HG03196 (cell line): ENCODE results near the gene CLDN14.

Experiments used
- ATAC-seq: cut with Tn5 transposase; IDR thresholded peaks from one replicate; pipeline ENCODE4 v1.9.1; 2021; ENCODE audit not compliant: unreplicated experiment

Gene CLDN14

GRCh38 chr21:36479415-36480402 lies at the start of gene CLDN14:
Gene CLDN14, minus strand, starts transcription at chr21:36480122. Its CDS starts 18,427 bp downstream, at chr21:36461695.
- ATAC-seq = no peak

GRCh38 chr21:36528716-36529115 lies 48.8 kb upstream of the CLDN14 start:
- no peak for ATAC-seq

- ATAC-seq = no peak
Observed at GRCh38 chr21:36527317-36527716, 47.4 kb upstream of the CLDN14 start.

GRCh38 chr21:36526104-36526503 lies 46.2 kb upstream of the CLDN14 start:
- ATAC-seq = no peak

- ATAC-seq = no peak
Observed at GRCh38 chr21:36524477-36524876, 44.6 kb upstream of the CLDN14 start.

GRCh38 chr21:36522219-36522808 lies 42.4 kb upstream of the CLDN14 start:
- no peak for ATAC-seq

- no peak for ATAC-seq
Observed at GRCh38 chr21:36518883-36519492, 39.1 kb upstream of the CLDN14 start.

GRCh38 chr21:36517366-36518075 lies 37.6 kb upstream of the CLDN14 start:
- no peak for ATAC-seq

- no peak for ATAC-seq
Observed at GRCh38 chr21:36516281-36516680, 36.4 kb upstream of the CLDN14 start.

- peak; percentile 55 for ATAC-seq
Observed at GRCh38 chr21:36513430-36513829, 33.5 kb upstream of the CLDN14 start.

- no peak for ATAC-seq
Observed at GRCh38 chr21:36512971-36513370, 33.0 kb upstream of the CLDN14 start.

GRCh38 chr21:36511484-36512220 lies 31.7 kb upstream of the CLDN14 start:
- no peak for ATAC-seq

- no peak for ATAC-seq
Observed at GRCh38 chr21:36510911-36511310, 31.0 kb upstream of the CLDN14 start.

GRCh38 chr21:36509973-36510664 lies 30.2 kb upstream of the CLDN14 start:
- no peak for ATAC-seq

GRCh38 chr21:36508948-36509347 lies 29.0 kb upstream of the CLDN14 start:
- ATAC-seq = no peak

GRCh38 chr21:36507397-36508018 lies 27.6 kb upstream of the CLDN14 start:
- no peak for ATAC-seq

GRCh38 chr21:36506482-36506881 lies 26.6 kb upstream of the CLDN14 start:
- ATAC-seq = no peak

- no peak for ATAC-seq
Observed at GRCh38 chr21:36504067-36505058, 24.4 kb upstream of the CLDN14 start.
